Stimulated activated CD4-positive, alpha-beta T cell treated with anti-CD3 and anti-CD28 coated beads, TNF-alpha, amount 100 ng/mL, for 48 hours (primary cell): Measurements from ENCODE around the gene ZMYND8.
"Not testable (repeated sequence)": the region's sequence is repeated elsewhere in the genome, so short reads cannot be mapped to it uniquely, and the experiment has no call there.

Experiments
- DNase-seq, 3 donors: peaks; one replicate each; pipeline ENCODE4 v3.0.0-alpha.2; 2020; ENCODE audit warnings: low read depth in 3 of 3

Gene ZMYND8

DNA sequence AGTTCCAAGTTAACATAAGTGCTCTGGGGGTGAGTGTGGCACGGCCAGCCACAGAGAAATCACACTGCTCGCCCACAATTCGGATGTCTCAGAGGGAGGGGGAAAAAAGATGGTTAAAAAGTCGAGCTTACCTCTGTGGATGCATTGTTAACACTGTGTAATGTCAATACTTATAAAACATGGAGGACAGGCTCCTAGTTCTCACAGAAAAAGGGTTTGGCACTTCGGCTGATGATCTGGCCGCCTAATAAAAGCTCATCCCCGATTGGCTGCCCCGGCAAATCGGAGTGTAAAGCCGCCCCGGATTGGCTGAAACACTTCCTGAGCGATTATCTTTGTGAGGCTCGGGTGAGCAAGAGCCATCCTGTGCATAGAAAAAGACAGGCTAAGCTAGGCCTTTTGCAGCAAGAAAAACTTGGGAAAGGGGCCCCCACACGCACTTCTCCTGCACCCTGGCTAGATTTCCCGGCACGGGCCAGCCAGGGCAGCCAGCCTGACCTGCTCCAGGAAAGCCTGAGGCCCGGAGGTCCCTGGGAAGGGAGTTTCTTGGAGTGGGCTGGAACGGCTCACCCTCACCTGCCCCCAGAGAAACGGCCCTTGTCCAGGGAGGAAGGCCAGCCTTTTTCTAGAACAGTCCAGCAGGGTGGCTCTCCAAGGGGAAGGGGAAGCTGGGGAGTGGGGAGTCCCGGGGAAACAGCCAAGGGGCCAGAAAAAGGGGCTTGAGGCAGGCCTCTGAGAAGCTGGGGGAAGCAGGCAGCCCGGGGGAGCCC is at the start of gene ZMYND8:
Gene ZMYND8, minus strand, starts transcription at position 174 of the 770 bp plus-strand sequence. Its CDS starts 29 bp downstream, at position 145.
- peak; percentile 73 to 94 (median 91) for DNase-seq

DNA sequence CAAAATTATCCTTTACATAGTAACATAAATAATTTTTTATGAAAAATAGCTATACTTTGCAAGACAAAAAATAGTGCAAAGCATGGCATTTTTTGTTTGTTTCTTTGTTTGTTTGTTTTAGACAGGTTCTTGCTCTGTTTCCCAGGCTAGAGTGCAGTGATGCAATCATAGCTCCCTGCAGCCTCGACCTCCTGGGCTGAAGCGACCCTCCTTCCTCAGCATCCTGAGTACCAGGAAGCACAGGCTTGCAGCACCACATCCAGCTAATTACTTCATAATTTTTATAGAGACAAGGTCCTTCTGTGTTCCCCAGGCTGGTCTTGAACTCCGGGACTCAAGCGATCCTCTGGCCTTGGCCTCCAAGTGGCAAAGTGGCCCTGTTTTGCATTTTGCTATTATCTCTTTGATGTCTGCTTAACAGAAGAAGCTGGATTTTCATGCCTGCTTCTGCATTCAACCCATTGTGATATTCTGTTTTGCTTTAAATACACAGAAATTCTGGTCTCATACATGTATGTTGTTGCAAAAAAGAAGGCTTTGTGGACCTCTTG is 49.4 kb upstream of the ZMYND8 start:
- DNase-seq: no peak

DNA sequence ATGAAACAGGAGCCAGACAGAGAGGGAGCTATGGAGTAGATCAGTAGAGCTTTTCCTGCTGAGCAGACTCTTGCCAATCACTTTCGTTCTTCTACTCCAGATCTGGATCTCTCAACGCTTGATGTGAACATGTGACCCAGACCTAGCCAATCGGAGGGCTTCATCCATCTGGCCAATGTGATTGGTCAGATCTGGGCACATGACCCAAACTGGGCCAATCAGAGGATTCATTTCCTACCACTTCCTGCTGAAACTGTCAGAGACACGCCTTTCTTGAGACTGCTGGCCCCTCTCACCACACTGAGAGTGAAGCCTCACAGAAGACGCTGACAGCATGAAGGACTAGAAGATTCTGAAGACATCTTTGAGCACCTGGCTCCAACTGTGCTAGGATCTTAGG is 44.2 kb upstream of the ZMYND8 start:
- no peak for DNase-seq

DNA sequence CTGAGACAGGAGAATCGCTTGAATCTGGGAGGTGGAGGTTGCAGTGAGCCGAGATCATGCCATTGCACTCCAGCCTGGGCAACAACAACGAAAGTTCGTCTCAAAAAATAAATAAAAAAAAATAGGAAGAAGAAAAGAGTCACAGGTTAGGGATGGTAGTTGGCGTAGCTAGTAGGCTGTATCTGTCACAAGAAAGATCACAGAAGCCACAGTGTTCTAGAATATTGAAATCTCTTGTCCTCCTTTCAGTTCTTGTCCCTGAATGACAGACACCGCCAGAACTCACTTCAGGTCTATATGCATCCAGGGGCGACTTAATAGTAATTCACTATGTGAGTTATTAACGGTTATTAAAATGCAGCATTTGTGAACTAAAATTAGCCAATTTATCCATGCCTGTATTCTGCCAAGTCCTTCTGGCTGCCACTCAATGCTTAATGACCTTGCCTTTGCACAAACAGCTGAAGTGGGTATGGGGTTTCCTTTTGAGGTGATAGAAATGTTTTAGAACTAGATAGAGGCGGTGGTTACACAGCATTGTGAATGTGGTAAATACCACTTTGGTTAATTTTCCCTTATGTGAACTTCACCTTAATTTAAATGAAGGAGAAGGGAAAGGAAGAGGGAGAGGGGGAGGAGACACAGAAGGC is 41.3 kb upstream of the ZMYND8 start:
- no peak for DNase-seq

DNA sequence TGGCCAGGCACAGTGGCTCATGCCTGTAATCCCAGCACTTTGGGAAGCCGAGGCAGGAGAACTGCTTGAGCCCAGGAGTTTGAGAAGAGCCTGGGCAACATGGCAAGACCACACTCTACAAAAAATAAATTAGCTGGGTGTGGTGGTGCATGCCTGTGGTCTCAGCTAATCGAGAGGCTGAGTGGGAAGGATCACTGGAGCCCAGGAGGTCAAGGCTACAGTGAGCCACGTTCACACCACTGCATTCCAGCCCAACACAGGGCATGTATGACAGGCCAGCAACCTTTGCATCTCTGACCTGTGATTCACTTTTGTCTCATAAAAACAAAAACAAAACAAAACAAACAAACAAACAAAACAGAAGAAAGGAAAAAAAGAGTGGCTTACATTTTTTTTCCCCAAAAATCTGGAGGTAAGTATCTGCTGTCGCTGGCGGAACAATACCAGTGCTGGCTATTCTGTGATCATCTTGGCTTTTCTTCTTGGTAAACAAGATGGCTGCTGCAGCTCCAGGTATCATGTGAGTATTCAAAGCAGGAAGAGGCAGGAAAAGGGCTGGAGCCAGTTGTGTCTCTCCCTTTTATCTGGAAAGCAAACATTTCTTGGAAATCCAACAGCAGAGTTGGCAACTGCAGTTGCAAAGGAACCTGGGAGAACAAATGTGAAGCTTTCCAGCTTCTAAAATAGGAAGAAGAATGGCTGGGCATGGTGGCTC is 40.4 kb upstream of the ZMYND8 start:
- DNase-seq: no peak

DNA sequence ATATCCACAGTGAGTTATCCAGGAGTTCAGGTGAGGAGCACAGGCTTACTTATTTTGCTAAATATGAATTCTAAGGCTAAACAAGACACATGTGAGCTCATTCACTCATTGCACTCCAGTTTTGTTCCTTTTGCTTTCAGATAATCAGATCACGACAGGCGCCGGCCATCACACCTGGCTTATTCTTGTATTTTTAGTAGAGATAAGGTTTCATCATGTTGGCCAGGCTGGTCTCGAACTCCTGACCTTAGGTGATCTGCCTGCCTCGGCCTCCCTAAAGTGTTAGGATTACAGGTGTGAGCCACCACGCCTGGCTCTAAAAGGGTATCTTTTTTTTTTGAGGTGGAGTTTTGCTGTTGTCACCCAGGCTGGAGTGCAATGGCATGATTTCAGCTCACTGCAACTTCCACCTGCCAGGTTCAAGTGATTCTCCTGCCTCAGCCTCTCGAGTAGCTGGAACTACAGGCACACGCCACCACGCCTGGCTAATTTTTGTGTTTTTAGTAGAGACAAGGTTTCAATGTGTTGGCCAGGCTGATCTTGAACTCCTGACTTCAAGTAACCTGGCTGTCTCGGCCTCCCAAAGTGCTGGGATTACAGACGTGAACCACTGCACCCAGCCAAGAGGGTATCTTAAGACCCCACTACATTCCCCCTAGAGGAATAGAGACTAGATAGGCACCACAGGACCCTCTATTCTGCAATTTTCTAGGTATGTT is 37.5 kb upstream of the ZMYND8 start:
- DNase-seq: not testable (repeated sequence)

DNA sequence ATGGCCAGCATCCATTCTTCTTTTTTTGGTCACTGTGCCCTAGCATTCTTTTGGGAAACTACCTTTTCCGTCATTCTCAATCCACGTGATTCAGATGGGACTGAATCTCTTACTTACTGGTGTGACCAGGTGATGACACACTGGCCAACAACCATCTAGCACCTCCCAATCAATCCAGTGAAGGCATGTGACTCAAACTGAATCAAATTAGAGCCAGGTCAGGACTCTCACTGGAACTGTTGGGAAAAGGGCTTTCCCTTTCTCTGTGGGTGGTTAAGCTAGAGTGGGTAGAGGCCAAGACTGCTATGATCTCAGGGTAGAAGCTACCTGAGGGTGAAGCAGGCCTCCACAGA is 36.2 kb upstream of the ZMYND8 start:
- no peak for DNase-seq

DNA sequence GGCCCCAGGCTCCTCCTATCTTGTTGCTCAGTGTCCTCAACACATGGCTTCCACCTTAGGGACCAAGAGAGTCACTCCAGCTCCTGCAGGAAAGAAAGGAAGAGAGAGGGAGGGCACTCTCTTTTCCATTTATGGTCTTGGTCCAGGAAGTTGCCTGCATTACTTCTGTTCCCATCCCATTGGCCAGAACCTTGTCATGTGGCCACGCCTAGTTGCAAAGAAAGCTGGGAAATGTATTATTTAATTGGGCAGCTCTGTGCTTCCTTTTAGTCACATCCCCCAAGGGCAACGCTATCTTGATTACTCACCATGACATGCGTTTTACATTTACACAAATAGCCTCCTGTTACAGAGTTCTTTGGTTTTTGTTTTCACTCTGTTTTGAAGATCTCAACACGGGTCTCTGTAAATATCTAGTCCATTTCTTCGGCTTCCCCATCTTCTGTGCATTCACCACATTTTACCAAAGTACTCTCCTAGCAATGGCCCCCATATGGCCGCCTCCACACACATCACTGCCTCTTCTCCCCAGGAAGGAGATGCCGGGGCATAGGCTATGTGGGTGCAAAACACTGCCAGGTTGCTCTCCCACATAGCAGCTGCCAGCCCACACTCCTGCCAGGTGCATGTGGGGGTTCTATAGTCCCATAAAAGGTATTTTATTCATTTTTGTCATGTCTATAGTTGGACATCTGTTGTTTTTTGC is 35.7 kb upstream of the ZMYND8 start:
- no peak for DNase-seq

DNA sequence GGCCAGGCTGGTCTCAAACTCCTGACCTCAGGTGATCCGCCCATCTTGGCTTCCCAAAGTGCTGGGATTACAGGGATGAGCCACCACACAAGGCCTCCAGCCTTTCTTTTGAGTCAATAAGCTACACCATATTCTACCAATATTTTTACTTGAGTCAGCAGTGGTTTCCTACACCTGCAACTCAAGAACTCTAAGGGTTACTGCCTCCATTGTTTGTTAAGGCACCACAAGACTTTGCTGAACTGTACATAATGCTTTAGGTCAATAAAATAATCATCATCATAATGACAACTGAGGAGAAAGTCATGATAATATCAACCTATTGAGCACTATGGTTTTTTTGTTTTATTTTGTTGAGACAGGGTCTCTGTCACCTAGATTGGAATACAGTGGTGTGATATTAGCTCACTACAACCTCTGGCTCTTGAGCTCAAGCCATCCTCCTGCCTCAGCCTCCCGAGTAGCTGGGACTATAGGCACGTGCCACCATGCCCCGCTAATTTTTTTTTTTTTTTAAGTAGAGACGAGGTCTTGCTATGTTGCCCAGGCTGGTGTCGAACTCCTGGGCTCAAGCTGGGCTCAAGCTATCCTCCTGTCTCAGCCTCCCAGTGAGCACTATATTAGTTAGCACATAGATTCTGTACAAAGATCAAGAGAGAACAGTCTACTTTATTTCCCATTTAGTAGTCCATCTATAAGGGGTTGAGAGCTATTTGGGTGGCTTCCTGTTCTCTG is 34.9 kb upstream of the ZMYND8 start:
- no peak for DNase-seq

DNA sequence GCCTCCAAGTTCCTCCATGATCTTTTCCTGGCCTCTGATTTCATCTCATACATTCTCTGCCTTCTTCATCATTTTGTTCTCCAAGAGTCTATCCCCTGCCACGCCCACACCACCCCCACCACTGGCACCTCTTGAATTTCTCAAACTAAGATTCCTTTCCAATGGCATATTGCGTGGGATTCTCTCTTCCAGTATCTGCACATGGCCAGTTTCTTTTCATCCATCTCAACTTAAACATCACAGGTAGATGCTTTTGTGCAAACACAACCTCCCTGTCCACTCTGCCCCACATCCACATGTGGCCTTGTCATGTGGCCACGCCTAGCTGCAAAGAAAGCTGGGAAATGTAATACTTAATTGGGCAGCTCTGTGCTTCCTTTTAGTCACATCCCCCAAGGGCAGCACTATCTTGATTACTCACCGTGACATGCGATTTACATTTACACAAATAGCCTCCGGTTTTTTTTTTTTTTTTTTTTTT is 33.4 kb upstream of the ZMYND8 start:
- DNase-seq: no peak

DNA sequence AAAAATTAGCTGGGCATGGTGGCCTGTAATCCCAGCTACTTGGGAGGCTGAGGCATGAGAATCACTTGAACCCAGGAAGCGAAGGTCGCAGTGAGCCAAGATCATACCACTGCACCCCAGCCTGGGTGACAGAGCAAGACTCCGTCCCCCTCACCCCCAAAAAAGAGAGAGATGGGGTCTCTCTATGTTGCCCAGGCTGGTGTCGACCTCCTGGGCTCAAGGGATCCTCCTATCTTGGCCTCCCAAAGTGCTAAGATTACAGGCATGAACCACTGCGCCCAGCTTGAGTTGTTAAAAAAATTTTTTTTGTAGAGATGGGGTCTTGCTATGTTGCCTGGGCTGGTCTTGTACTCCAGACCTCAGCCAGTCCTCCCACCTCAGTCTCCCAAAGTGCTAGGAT is 29.5 kb upstream of the ZMYND8 start:
- DNase-seq: not testable (repeated sequence)

DNA sequence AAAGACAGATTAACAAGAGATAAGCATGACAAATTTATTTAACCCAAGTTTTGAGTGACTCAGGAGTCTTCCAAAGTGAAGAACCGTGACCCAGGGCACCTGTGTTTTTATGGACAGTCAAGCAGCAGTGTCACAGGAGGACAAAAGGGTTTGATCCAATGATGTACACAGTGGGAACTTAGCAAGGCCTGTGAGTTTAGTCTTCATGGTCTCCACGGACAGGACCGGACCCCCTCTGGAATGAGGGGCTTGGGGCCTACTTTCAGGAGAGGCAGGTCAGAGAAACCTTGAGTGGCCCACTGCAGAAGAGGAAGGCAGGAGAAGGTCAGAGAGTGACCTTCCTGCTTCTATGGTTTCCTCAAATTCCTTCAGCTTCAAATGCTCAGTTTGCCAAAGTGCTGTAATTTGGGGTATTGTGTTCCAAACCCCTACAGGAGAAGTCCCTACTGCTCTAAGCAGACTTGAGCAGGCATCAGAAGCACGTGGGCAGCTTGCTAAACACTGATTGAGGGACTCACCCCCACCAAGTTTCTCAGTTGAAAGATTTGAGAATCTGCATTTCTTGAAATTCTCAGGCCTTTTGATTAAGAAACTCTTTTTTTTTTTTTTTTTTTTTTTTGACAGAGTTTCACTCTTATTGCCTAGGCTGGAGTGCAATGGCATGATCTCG is 26.4 kb upstream of the ZMYND8 start:
- DNase-seq: no peak

DNA sequence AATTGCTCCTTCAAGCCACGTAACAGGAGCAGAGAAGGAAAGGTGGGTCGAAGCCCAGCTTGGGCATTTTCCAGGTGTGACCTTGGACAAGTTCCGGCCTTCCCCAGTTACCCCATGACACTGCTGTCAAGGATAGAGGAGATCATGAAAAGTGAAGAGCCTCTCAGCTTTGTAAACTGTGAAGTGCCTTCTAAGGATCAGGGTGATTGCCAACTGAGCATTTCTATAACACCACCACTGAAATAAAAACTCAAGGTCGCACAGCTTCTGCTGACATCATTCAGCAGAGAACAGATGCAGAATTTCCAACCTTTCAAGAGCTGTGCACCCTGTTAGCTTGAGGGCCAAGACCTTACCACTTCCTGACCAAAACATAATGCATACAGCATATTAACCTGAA is 24.0 kb upstream of the ZMYND8 start:
- DNase-seq: no peak

DNA sequence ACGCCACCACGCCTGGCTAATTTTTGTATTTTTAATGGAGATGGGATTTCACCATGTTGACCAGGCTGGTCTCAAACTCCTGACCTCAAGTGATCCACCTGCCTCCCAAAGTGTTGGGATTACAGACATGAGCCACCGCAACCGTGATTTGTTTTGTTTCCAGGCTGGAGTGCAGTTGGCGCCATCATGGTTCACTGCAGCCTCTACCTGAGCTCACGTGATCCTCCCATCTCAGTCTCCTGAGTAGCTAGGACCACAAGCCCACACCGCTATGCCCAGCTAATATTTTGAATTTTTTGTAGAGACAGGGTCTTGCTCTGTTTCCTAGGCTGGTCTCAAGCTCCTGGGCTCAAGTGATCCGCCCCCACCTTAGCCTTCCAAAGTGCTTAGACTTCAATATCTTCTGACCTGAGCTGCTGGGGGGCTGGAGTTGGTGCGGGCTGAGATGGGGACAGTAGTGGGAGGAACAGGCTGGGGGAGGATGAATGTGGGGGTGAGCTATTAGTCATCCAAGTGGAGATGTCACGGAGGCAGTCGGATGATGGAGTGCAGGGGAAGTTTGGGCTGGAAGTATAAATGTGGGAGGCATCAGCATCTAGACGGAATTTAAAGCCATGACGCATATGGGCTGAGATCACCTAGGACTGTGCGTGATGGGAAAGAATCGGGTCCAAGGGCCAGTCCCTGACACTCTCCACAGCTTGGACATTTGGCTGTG is 23.1 kb upstream of the ZMYND8 start:
- no peak for DNase-seq

DNA sequence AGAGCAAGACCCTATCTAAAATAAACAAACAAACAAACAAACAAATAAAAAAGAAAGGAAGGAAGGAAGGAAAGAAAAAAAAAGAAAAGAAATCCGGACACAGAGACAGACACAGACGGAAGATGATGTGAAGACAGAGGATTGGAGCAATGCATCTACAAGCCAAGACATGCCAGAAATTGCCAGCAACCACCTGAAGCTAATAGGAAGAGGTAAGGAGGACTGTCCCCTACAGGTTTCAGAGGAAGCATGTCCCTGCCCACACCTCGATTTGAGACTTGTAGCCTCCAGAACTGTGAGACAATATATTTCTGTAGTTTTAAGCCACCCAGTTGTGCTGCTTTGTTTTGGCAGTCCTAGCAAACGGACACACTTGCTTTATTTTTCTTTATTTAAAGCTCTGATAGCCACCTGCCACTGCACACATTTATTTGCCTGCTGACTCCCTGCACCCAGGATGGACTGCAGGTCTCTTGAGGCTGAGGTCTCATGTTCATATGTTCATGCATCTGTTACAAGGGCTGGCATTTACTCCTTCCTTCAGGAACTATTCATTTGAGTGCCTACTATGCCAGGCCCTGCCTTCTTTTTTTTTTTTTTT is 20.7 kb upstream of the ZMYND8 start:
- no peak for DNase-seq

DNA sequence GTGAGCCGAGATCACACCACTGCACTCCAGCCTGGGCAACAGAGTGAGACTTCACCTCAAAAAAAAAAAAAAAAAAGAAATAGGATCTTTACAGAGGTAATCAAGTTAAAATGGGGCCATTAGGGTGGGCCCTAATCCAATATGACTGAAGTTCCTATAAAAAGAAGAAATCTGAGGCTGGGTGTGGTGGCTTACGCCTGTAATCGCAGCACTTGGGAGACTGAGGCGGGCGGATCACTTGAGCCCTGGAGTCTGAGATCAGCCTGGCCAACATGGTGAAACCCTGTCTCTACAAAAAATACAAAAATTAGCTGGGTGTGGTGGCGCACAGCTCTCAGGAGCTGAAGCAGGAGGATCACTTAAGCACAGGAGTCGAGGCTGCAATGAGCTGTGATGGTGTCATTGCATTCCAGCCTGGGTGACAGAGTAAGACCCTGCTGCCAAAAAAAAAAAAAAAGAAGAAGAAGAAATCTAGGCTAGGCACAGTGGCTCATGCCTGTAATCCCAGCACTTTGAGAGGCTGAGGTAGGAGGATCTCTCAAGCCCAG is 19.7 kb upstream of the ZMYND8 start:
- DNase-seq: not testable (repeated sequence)

DNA sequence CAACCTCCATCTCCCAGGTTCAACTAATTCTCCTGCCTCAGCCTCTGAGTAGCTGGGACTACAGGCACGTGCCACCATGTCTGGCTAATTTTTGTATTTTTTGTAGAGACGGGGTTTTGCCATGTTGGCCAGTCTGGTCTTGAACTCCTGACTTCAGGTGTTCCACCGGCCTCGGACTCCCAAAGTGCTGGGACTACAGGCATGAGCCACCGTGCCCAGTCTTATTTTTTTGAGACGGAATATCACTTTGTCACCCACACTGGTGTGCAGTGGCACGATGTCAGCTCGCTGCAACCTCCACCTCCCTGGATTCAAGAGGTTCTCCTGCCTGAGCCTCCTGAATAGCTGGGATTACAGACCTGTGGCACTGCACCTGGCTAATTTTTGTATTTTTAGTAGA is 17.6 kb upstream of the ZMYND8 start:
- DNase-seq: not testable (repeated sequence)

DNA sequence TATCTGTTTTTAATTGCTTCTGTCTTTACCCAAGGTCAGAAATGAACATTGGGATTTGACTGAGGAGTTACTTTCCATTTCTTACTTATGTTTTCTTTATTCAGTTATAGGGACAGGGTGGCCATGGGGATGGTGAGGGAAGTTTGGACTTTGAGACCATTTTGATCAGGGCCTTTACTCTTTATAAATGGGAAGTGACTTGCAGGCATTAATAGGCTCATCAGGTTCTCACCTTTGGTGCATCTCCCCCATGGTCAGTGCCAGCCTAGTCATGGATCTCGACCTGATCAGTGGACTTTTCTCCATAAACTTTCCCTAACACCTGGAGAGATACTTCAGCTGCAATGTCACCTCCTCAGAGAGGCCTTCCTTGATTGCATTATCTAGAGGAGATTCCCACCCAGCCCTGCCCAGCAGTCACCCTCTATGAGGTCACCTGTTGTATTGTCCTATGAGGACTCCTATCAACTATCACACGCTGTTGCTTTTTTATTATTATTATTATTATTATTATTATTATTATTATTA is 16.8 kb upstream of the ZMYND8 start:
- no peak for DNase-seq
